Renal cortical epithelial cell (primary cell): ENCODE results near the gene C10orf67. TPM values are rescaled to one million over a fixed set of nuclear protein-coding genes. Genes with fewer than 3 reads are reported as not detected.
A peak's percentile ranks its signal among the peaks of the same experiment; 100 is the strongest.
"Not testable (repeated sequence)": the region's sequence is repeated elsewhere in the genome, so short reads cannot be mapped to it uniquely, and the experiment has no call there.

Source experiments
- DNase-seq: peaks from one replicate; pipeline ENCODE4 v3.0.0-alpha.2; 2011; ENCODE audit warnings: low read depth
- total RNA-seq: library from RNA; depleted of rRNA; stranded (reverse); fragments of >200 nt; gene quantifications from 2 replicates; pipeline ENCODE4 v1.2.3, GENCODE V29; 2014

The C10orf67 gene
- total RNA-seq = 0.35 and 0.55 TPM in 2 replicates

- DNase-seq = no peak
Measured at GRCh38 chr10:23344241-23344841, at the start of gene C10orf67. C10orf67 (minus strand) TSS chr10:23344797; CDS start chr10:23344774, 23 bp downstream.

GRCh38 chr10:23391821-23392220, 47.2 kb upstream of the C10orf67 start:
- no peak for DNase-seq

GRCh38 chr10:23390809-23391208, 46.2 kb upstream of the C10orf67 start:
- no peak for DNase-seq

- DNase-seq = not testable (repeated sequence)
Measured at GRCh38 chr10:23390408-23390807, 45.8 kb upstream of the C10orf67 start.

DNA sequence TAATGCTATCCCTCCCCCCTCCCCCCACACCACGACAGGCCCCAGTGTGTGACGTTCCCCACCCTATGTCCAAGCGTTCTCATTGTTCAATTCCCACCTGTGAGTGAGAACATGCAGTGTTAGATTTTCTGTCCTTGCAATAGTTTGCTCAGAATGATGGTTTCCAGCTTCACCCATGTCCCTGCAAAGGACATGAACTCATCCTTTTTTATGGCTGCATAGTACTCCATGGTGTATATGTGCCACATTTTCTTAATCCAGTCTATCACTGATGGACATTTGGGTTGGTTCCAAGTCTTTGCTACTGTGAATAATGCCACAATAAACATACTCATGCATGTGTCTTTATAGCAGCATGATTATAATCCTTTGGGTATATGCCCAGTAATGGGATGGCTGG, 42.9 kb upstream of the C10orf67 start:
- DNase-seq = not testable (repeated sequence)

GRCh38 chr10:23386052-23386451, 41.5 kb upstream of the C10orf67 start:
- DNase-seq = no peak

- DNase-seq = peak; percentile 89
Measured at GRCh38 chr10:23384364-23384763, 39.8 kb upstream of the C10orf67 start.

GRCh38 chr10:23383637-23384036, 39.0 kb upstream of the C10orf67 start:
- DNase-seq = peak; percentile 36

GRCh38 chr10:23381298-23382040, 36.9 kb upstream of the C10orf67 start:
- no peak for DNase-seq

- DNase-seq = no peak
Measured at GRCh38 chr10:23379686-23380085, 35.1 kb upstream of the C10orf67 start.

DNA sequence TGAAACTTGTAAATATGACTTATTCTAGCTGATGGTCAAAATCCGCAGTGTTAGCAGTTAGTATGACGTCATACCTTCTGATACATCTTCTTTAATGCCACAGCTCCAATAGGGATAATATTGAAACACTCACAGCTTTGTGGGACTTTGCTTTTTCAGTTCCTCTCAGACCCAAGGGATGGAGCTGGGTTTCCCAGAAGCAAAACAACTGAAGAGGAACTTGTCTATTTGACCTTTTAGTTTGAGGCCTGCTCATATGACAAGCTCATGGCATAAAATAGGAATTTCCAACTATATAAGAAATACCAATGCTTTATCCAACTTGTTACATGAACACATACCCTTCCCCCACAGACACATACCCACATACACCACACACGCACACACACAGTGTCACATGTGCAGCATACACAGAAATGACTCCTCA, 31.6 kb upstream of the C10orf67 start:
- DNase-seq = no peak

GRCh38 chr10:23375366-23375765, 30.8 kb upstream of the C10orf67 start:
- peak; percentile 73 for DNase-seq

- DNase-seq = peak; percentile 27
Measured at GRCh38 chr10:23373156-23373555, 28.6 kb upstream of the C10orf67 start.

GRCh38 chr10:23371073-23371472, 26.5 kb upstream of the C10orf67 start:
- DNase-seq = no peak

DNA sequence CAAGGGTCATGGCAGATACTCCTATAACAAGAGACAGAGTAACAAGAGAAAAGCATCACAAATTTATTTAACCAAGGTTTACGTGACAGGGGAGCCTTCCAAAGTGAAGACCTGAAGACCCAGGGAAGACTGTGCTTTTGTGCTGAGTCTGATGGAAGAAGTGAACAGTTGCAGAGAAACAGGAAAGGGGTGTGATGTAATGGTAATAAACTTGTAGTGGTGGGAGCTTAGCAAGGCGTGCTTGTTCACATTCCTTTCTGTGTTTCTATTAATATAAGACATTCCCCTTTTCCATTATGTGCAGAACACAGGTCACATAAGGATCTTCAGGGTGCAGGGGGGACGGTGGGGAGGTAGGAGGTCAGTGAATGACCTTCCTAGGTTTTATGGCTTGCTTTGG, 25.5 kb upstream of the C10orf67 start:
- peak; percentile 86 for DNase-seq

- peak; percentile 72 for DNase-seq
Measured at GRCh38 chr10:23368816-23369640, 24.4 kb upstream of the C10orf67 start.

GRCh38 chr10:23367896-23368595, 23.4 kb upstream of the C10orf67 start:
- peak; percentile 95 for DNase-seq

GRCh38 chr10:23365417-23366030, 20.9 kb upstream of the C10orf67 start:
- DNase-seq = peak; percentile 89

DNA sequence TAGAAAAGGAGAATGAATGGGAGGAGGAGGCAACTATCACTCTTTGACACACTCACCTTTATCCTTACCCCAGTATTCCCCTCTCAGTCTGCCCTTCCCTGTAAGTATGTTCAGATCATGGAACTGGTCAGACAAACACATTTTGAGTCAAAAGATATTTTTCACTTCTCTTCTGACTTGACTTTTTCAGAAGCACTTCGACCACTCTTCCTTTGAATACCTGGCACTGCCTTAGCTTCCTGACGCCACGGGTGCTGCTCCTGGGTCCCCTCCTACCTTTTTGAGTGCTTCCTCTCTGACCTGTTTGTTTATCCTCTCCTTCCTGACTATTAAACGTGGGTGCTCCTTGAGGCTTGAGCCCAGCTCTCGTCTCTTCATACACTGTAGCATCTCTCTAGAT, 19.8 kb upstream of the C10orf67 start:
- no peak for DNase-seq

- no peak for DNase-seq
Measured at GRCh38 chr10:23363793-23364135, 19.2 kb upstream of the C10orf67 start.
